CD14-positive monocyte (primary cell): ENCODE data around the gene SUN5. TPM values are rescaled to one million over a fixed set of nuclear protein-coding genes. Genes with fewer than 3 reads are reported as not detected.

Source experiments
- DNase-seq, 3 donors: peaks; one replicate each; pipeline ENCODE4 v3.0.0-alpha.2; 2011 to 2022
- H2AFZ ChIP-seq: 2 replicates; pipeline ENCODE4 v1.6.0; 2012; ENCODE audit warnings: mild to moderate bottlenecking, low read depth, low read length, inconsistent platforms; ENCODE audit not compliant: insufficient read depth, poor library complexity, severe bottlenecking
- H3K27ac ChIP-seq, 2 donors: 1 replicate in 1 of 2; 2 replicates in 1 of 2; pipeline ENCODE4 v1.5.1; 2012 to 2013; ENCODE audit warnings: low read length in 2 of 2, control low read depth in 1 of 2, inconsistent platforms in 1 of 2, low read depth in 1 of 2, mild to moderate bottlenecking in 1 of 2
- H3K27me3 ChIP-seq, 2 donors: one replicate each; pipeline versions ENCODE4 v1.6.0 to v1.6.1; 2011 to 2013; ENCODE audit warnings: low read length in 2 of 2; ENCODE audit not compliant: control insufficient read depth in 2 of 2, insufficient read depth in 2 of 2
- H3K36me3 ChIP-seq, 2 donors: replicated peaks in 1 of 2; 1 replicate in 1 of 2; 2 replicates in 1 of 2; pipeline versions ENCODE4 v1.5.1 to v1.6.1; 2012 to 2013; ENCODE audit warnings: low read length in 2 of 2, control low read depth in 1 of 2, inconsistent platforms in 1 of 2, mild to moderate bottlenecking in 1 of 2; ENCODE audit not compliant: insufficient read depth in 2 of 2, control insufficient read depth in 1 of 2
- H3K4me1 ChIP-seq, 2 donors: 1 replicate in 1 of 2; 2 replicates in 1 of 2; pipeline versions ENCODE4 v1.5.1 to v1.6.1; 2012 to 2013; ENCODE audit warnings: low read length in 2 of 2, control low read depth in 1 of 2, inconsistent platforms in 1 of 2, mild to moderate bottlenecking in 1 of 2, moderate library complexity in 1 of 2; ENCODE audit not compliant: insufficient read depth in 2 of 2, control insufficient read depth in 1 of 2
- H3K4me2 ChIP-seq: replicated peaks from 2 replicates; pipeline ENCODE3; 2012; ENCODE audit warnings: low read length, moderate library complexity, mild to moderate bottlenecking; ENCODE audit not compliant: poor library complexity, severe bottlenecking; ENCODE audit errors: extremely low read depth
- H3K4me3 ChIP-seq, 3 experiments: fragments of 200-600 bp in 1 of 3; sonication (generic) in 1 of 3; replicated peaks in 1 of 3; 1 replicate in 2 of 3; 2 replicates in 1 of 3; pipeline ENCODE4 v1.5.1; 2011 to 2013; ENCODE audit warnings: low read length in 3 of 3, mild to moderate bottlenecking in 3 of 3, control low read depth in 2 of 3, low read depth in 2 of 3, inconsistent platforms in 1 of 3, moderate library complexity in 1 of 3
- H3K79me2 ChIP-seq: 2 replicates; pipeline ENCODE4 v1.6.0; 2012; ENCODE audit warnings: mild to moderate bottlenecking, control low read depth, inconsistent platforms, low read length, moderate library complexity; ENCODE audit not compliant: insufficient read depth
- H3K9ac ChIP-seq: 2 replicates; pipeline ENCODE4 v1.6.0; 2017; ENCODE audit warnings: low read length, mild to moderate bottlenecking; ENCODE audit not compliant: insufficient read depth, poor library complexity, severe bottlenecking
- H3K9me3 ChIP-seq, 2 donors: replicated peaks in 1 of 2; 1 replicate in 1 of 2; 2 replicates in 1 of 2; pipeline versions ENCODE4 v1.5.1 to v1.6.1; 2012 to 2013; ENCODE audit warnings: low read length in 2 of 2, control low read depth in 1 of 2; ENCODE audit not compliant: control insufficient read depth in 1 of 2, insufficient read depth in 1 of 2
- H4K20me1 ChIP-seq: 2 replicates; pipeline ENCODE4 v1.6.0; 2012; ENCODE audit warnings: mild to moderate bottlenecking, low read length, control low read depth, moderate library complexity; ENCODE audit not compliant: insufficient read depth
- H3K27ac Mint-ChIP-seq, 7 donors: one replicate each; pipeline ENCODE4 v1.8.0; 2020; ENCODE audit warnings: mild to moderate bottlenecking in 7 of 7, mixed read lengths in 7 of 7, moderate library complexity in 6 of 7, inconsistent platforms in 2 of 7
- H3K27me3 Mint-ChIP-seq, 3 donors: one replicate each; pipeline ENCODE4 v1.8.0; 2021 to 2022; ENCODE audit warnings: low read depth in 3 of 3, mild to moderate bottlenecking in 3 of 3, mixed read lengths in 3 of 3, moderate library complexity in 3 of 3, inconsistent platforms in 1 of 3
- H3K36me3 Mint-ChIP-seq, 2 donors: one replicate each; pipeline ENCODE4 v1.8.0; 2020; ENCODE audit warnings: mixed read lengths in 2 of 2, inconsistent platforms in 1 of 2, mild to moderate bottlenecking in 1 of 2
- H3K4me1 Mint-ChIP-seq: one replicate; pipeline ENCODE4 v1.8.0; 2020; ENCODE audit warnings: mild to moderate bottlenecking, mixed read lengths
- H3K4me3 Mint-ChIP-seq, 2 donors: one replicate each; pipeline ENCODE4 v1.8.0; 2020; ENCODE audit warnings: mild to moderate bottlenecking in 2 of 2, mixed read lengths in 2 of 2, moderate library complexity in 1 of 2
- H3K9me3 Mint-ChIP-seq, 7 donors: one replicate each; pipeline ENCODE4 v1.8.0; 2020 to 2022; ENCODE audit warnings: mixed read lengths in 7 of 7, mild to moderate bottlenecking in 6 of 7, moderate library complexity in 6 of 7, inconsistent platforms in 2 of 7
- WGBS: methylation state at CpG from one replicate; pipeline ENCODE4 v1.1.5; 2013; ENCODE audit warnings: missing lambda C conversion rate; ENCODE audit not compliant: insufficient coverage; 5-methylcytosine and 5-hydroxymethylcytosine counted together
- intact Hi-C, 2 donors: fragments of 100-400 bp; cut with micrococcal nuclease; formaldehyde crosslinking; loops; one replicate each; pipeline versions ENCODE4 v1.15.0 to v1.15.1; 2023
- polyA plus RNA-seq, 3 donors: library from polyadenylated mRNA; depleted of rRNA in 1 of 3; unstranded in 2 of 3; stranded (reverse) in 1 of 3; fragments of 300-500 nt in 2 of 3; fragments of >200 nt in 1 of 3; fragmentation: Illumina TruSeq in 2 of 3; gene quantifications; 1 replicate in 2 of 3; 2 replicates in 1 of 3; pipeline ENCODE4 v1.2.3, GENCODE V29; 2012 to 2021
- TF ChIP-seq, protein P1 (sequence below): fragments of 200-600 bp; IDR thresholded peaks from one replicate; pipeline ENCODE4 v1.8.0; 2022; ENCODE audit warnings: antibody characterized with exemption, mild to moderate bottlenecking

Gene SUN5
- polyA plus RNA-seq, 3 donors = not detected

DNA sequence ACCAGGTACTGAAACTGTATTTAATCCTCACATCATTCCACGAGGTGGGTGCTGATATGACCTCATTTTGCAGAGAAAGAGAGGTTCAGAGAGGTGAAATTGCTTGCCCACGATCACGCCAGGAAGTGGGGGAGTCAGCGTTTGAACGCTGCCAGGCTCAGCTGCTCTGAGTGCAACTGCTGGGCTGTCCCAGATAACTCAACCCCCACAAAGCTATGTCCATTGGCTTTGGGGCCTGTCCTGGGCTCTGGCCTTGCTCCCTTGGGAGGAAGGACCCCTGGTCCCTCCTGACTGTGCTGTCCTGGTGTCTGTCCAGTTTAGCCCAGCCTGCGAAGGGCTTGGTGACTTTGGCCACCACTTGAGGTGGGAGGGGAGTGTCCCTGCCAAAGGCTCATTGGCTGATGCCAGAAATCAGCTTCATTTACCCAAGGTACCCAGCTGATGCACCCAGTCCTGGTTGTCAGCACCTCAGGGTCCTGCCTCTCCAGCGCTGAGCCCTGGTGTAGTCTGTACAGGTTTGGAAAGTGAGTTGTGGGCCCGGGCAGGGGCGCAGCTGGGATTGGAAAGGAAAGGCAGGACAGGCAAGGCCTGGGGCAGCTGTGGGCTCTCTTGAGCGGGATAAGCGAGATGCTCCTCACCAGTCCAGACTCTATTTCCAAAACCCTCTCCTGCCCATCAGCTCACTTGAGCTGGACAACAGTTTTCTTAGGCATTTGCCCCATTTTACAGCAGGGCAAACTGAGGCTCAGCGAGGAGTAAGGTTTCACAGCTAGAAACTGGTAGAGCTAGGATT lies 38.5 kb downstream of the SUN5 start:
- Histone ChIP-seq H3K9me3 (no peaks in the 10 kb centered on the region), H3K9ac (no peak overlapping the region), H2AFZ (no peak overlapping the region), H3K79me2 (no peaks in the 10 kb centered on the region), H3K4me3 (no peak overlapping the region), H3K4me1 (no peaks in the 10 kb centered on the region), H3K4me2 (no peak overlapping the region), H3K36me3 (no peaks in the 10 kb centered on the region), H4K20me1 (no peaks in the 10 kb centered on the region), H3K27me3 (no peaks in the 10 kb centered on the region), H3K27ac (no peak overlapping the region)
- Mint-ChIP-seq H3K27ac (no peak overlapping the region), H3K27me3 (peaks cover 2 to 3% (median 2%) of the 10 kb centered on the region in 3 donors), H3K4me1 (peaks cover 5% of the 10 kb centered on the region), H3K4me3 (no peak overlapping the region), H3K9me3 (no peaks in the 10 kb centered on the region), H3K36me3 (no peaks in the 10 kb centered on the region)
- DNase-seq = peak in 1 of 3 donors; percentile 1
- TF ChIP-seq, protein P1, sequence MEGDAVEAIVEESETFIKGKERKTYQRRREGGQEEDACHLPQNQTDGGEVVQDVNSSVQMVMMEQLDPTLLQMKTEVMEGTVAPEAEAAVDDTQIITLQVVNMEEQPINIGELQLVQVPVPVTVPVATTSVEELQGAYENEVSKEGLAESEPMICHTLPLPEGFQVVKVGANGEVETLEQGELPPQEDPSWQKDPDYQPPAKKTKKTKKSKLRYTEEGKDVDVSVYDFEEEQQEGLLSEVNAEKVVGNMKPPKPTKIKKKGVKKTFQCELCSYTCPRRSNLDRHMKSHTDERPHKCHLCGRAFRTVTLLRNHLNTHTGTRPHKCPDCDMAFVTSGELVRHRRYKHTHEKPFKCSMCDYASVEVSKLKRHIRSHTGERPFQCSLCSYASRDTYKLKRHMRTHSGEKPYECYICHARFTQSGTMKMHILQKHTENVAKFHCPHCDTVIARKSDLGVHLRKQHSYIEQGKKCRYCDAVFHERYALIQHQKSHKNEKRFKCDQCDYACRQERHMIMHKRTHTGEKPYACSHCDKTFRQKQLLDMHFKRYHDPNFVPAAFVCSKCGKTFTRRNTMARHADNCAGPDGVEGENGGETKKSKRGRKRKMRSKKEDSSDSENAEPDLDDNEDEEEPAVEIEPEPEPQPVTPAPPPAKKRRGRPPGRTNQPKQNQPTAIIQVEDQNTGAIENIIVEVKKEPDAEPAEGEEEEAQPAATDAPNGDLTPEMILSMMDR = no peak
- intact Hi-C loops = no loop called here
- 72% methylated on average over 3 of the region's 12 CpGs for WGBS

DNA sequence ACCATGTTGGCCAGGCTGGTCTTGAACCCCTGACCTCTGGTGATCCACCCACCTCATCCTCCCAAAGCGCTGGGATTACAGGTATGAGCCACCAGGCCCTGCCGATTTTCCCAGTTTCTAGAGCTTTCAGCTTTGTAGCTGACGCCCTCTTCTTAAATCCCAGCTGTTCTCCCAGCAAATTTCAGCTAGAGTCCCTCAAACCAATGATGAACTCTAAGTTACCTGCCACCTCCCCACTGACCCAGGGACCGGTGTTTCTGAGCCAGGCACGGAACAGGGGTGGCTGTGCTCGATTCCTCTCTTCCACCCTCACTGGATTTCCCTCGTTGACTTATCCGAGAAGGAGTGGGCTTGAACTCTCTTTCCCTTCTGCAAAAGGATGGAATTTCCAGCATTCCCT lies 39.1 kb downstream of the SUN5 start:
- Mint-ChIP-seq H3K27ac (no peak overlapping the region), H3K9me3 (no peaks in the 10 kb centered on the region), H3K4me1 (peaks cover 5% of the 10 kb centered on the region), H3K27me3 (peaks cover 2 to 3% (median 2%) of the 10 kb centered on the region in 3 donors), H3K36me3 (no peaks in the 10 kb centered on the region), H3K4me3 (no peak overlapping the region)
- H3K4me3 ChIP-seq = no peak overlapping the region
- intact Hi-C loops = no loop called here
- no peak overlapping the region for H3K9ac ChIP-seq
- no peaks in the 10 kb centered on the region for H3K79me2 ChIP-seq
- H2AFZ ChIP-seq = no peak overlapping the region
- H3K4me1 ChIP-seq = no peaks in the 10 kb centered on the region
- DNase-seq = no peak
- H3K4me2 ChIP-seq = no peak overlapping the region
- no peaks in the 10 kb centered on the region for H3K36me3 ChIP-seq
- no peak overlapping the region for H3K27ac ChIP-seq
- H3K27me3 ChIP-seq = no peaks in the 10 kb centered on the region
- TF ChIP-seq, protein P1 = no peak
- no peaks in the 10 kb centered on the region for H3K9me3 ChIP-seq
- 93% methylated on average over 5 of the region's 8 CpGs for WGBS
- no peaks in the 10 kb centered on the region for H4K20me1 ChIP-seq
